Brain microvascular endothelial cell (primary cell): ENCODE measurements around the gene STX17.

Experiments used
- DNase-seq: peaks from one replicate; pipeline ENCODE4 v3.0.0-alpha.2; 2020
- H3K27ac ChIP-seq: fragments of 250-450 bp; sonication (Bioruptor Pico); 2 replicates; pipeline ENCODE4 v1.5.1; 2020; ENCODE audit warnings: mild to moderate bottlenecking, moderate library complexity
- H3K27me3 ChIP-seq: fragments of 250-450 bp; sonication (Bioruptor Pico); replicated peaks from 2 replicates; pipeline ENCODE4 v1.5.1; 2020; ENCODE audit warnings: mild to moderate bottlenecking
- H3K36me3 ChIP-seq: fragments of 250-450 bp; sonication (Bioruptor Pico); replicated peaks from 2 replicates; pipeline ENCODE4 v1.5.1; 2020; ENCODE audit warnings: mild to moderate bottlenecking
- H3K4me3 ChIP-seq: 2 replicates; pipeline ENCODE4 v1.5.1; 2011; ENCODE audit warnings: low read depth, mild to moderate bottlenecking, control low read depth, low read length, moderate library complexity
- CTCF ChIP-seq: IDR thresholded peaks from 2 replicates; pipeline ENCODE4 v1.5.1; 2011; ENCODE audit warnings: low read depth, mild to moderate bottlenecking, moderate library complexity, low read length, control low read depth, inconsistent platforms; ENCODE audit errors: missing control alignments
- in situ Hi-C: cut with HindIII; loops from 2 replicates; pipeline ENCODE4 v1.10.0; 2017; ENCODE audit warnings: low sequenced_read_pairs, low pct_ligation_motif_present

The STX17 gene

GRCh38 chr9:99873943-99874584, 32.4 kb upstream of the STX17 start:
- Histone ChIP-seq H3K27ac (no peak overlapping the region), H3K36me3 (no peaks in the 10 kb centered on the region), H3K4me3 (no peak overlapping the region), H3K27me3 (no peaks in the 10 kb centered on the region)
- DNase-seq = no peak
- in situ Hi-C loops = no loop called here
- no peak for TF ChIP-seq CTCF

GRCh38 chr9:99876190-99876589, 30.3 kb upstream of the STX17 start:
- Histone ChIP-seq H3K27me3 (no peaks in the 10 kb centered on the region), H3K36me3 (no peaks in the 10 kb centered on the region), H3K27ac (no peak overlapping the region), H3K4me3 (no peak overlapping the region)
- TF ChIP-seq CTCF = no peak
- in situ Hi-C loops = no loop called here
- no peak for DNase-seq

- DNase-seq = no peak
- Histone ChIP-seq H3K36me3 (no peaks in the 10 kb centered on the region), H3K27ac (no peak overlapping the region), H3K4me3 (no peak overlapping the region), H3K27me3 (no peaks in the 10 kb centered on the region)
- in situ Hi-C loops = no loop called here
- no peak for TF ChIP-seq CTCF
These were observed 27.8 kb upstream of the STX17 start for GRCh38 chr9:99878651-99879050.

- Histone ChIP-seq H3K27ac (no peak overlapping the region), H3K36me3 (no peaks in the 10 kb centered on the region), H3K4me3 (no peak overlapping the region), H3K27me3 (no peaks in the 10 kb centered on the region)
- no peak for TF ChIP-seq CTCF
- in situ Hi-C loops = no loop called here
- DNase-seq = no peak
These were observed 24.7 kb upstream of the STX17 start for GRCh38 chr9:99881769-99882168.

- no peak for TF ChIP-seq CTCF
- Histone ChIP-seq H3K27me3 (no peaks in the 10 kb centered on the region), H3K27ac (no peak overlapping the region), H3K4me3 (no peak overlapping the region), H3K36me3 (no peaks in the 10 kb centered on the region)
- DNase-seq = no peak
- in situ Hi-C loops = no loop called here
These were observed 20.7 kb upstream of the STX17 start for GRCh38 chr9:99885747-99886146.

- H3K4me3 ChIP-seq = no peak overlapping the region
- no peak for DNase-seq
- no peak for TF ChIP-seq CTCF
- H3K27ac ChIP-seq = no peak overlapping the region
- H3K36me3 ChIP-seq = no peaks in the 10 kb centered on the region
- in situ Hi-C loops = no loop called here
- peaks cover 5% of the 10 kb centered on the region for H3K27me3 ChIP-seq
These were observed 17.3 kb upstream of the STX17 start for GRCh38 chr9:99889120-99889519.
